ENCODE results near the gene PAPPA2.

Gene PAPPA2

GRCh38 chr1:176876966-176877515 is 414.1 kb downstream of the PAPPA2 start:
- in situ Hi-C loops (cut with MboI; ENCODE audit: low pct_unique_long_range_greater_than_20kb, low sequenced_read_pairs, unreplicated experiment), result no loop called here
- DNase-seq (ENCODE audit: low spot score), result no peak
- TF ChIP-seq CTCF (IDR thresholded peaks at IDR 0.05; ENCODE audit: extremely low read depth, insufficient read depth, missing control alignments), result no peak

- in situ Hi-C loops (cut with MboI; ENCODE audit: low pct_unique_long_range_greater_than_20kb, low sequenced_read_pairs, unreplicated experiment), result no loop called here
- DNase-seq (ENCODE audit: low spot score), result no peak
- no peak for TF ChIP-seq CTCF (IDR thresholded peaks at IDR 0.05; ENCODE audit: extremely low read depth, insufficient read depth, missing control alignments)
These were observed 414.6 kb downstream of the PAPPA2 start for GRCh38 chr1:176877557-176877956.

GRCh38 chr1:176878750-176879536 is 416.0 kb downstream of the PAPPA2 start:
- no peak for DNase-seq (ENCODE audit: low spot score)
- TF ChIP-seq CTCF (IDR thresholded peaks at IDR 0.05; ENCODE audit: extremely low read depth, insufficient read depth, missing control alignments), result no peak
- in situ Hi-C loops (cut with MboI; ENCODE audit: low pct_unique_long_range_greater_than_20kb, low sequenced_read_pairs, unreplicated experiment), result no loop called here

GRCh38 chr1:176879784-176880620 is 417.0 kb downstream of the PAPPA2 start:
- in situ Hi-C loops (cut with MboI; ENCODE audit: low pct_unique_long_range_greater_than_20kb, low sequenced_read_pairs, unreplicated experiment), result loop anchor here (10.0 kb wide), 1 partner anchor 325 kb away; no protein-coding TSS in a partner anchor
- DNase-seq (ENCODE audit: low spot score), result no peak
- no peak for TF ChIP-seq CTCF (IDR thresholded peaks at IDR 0.05; ENCODE audit: extremely low read depth, insufficient read depth, missing control alignments)

GRCh38 chr1:176880955-176881595 is 418.1 kb downstream of the PAPPA2 start:
- TF ChIP-seq CTCF (IDR thresholded peaks at IDR 0.05; ENCODE audit: extremely low read depth, insufficient read depth, missing control alignments), result peak; percentile 87
- peak; percentile 56 for DNase-seq (ENCODE audit: low spot score)
- in situ Hi-C loops (cut with MboI; ENCODE audit: low pct_unique_long_range_greater_than_20kb, low sequenced_read_pairs, unreplicated experiment), result loop anchor here (10.0 kb wide), 1 partner anchor 326 kb away; no protein-coding TSS in a partner anchor

GRCh38 chr1:176884286-176884685 is 421.3 kb downstream of the PAPPA2 start:
- no peak for DNase-seq (ENCODE audit: low spot score)
- in situ Hi-C loops (cut with MboI; ENCODE audit: low pct_unique_long_range_greater_than_20kb, low sequenced_read_pairs, unreplicated experiment), result loop anchor here (10.0 kb wide), 1 partner anchor 329 kb away; no protein-coding TSS in a partner anchor
- no peak for TF ChIP-seq CTCF (IDR thresholded peaks at IDR 0.05; ENCODE audit: extremely low read depth, insufficient read depth, missing control alignments)

Measured in GM13977 (cell line).